Measurements from ENCODE around the gene NCOA3.

GRCh38 chr20:47686545-47686944 lies 184.9 kb downstream of the NCOA3 start:
- TF ChIP-seq CTCF (conservative IDR thresholded peaks at IDR 0.05 in 1 of 2, IDR thresholded peaks at IDR 0.05 in 1 of 2; ENCODE audit: low read depth in 1 of 2, low read length in 2 of 2) (no peak), EZH2 (IDR thresholded peaks at IDR 0.05; ENCODE audit: low read length, missing control alignments) (no peak)
